ENCODE results near the gene KLK15.

The KLK15 gene, protein sequence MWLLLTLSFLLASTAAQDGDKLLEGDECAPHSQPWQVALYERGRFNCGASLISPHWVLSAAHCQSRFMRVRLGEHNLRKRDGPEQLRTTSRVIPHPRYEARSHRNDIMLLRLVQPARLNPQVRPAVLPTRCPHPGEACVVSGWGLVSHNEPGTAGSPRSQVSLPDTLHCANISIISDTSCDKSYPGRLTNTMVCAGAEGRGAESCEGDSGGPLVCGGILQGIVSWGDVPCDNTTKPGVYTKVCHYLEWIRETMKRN

GRCh38 chr19:50833117-50833801 is at the start of gene KLK15:
Gene KLK15, minus strand, starts transcription at chr19:50833574. Its CDS starts 2,082 bp downstream, at chr19:50831492.
- DNase-seq = no peak

- DNase-seq = no peak
These were observed 48.8 kb upstream of the KLK15 start for GRCh38 chr19:50882188-50882587.

DNA sequence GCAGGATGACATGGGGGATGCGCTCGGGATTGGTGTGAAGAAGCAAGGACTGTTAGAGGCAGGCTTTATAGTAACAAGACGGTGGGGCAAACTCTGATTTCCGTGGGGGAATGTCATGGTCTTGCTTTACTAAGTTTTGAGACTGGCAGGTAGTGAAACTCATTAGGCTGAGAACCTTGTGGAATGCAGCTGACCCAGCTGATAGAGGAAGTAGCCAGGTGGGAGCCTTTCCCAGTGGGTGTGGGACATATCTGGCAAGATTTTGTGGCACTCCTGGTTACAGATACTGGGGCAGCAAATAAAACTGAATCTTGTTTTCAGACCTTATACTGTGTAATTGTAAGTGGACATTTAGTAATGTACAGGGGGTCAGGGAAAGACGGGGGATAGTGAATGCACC is 46.9 kb upstream of the KLK15 start:
- DNase-seq = no peak

DNA sequence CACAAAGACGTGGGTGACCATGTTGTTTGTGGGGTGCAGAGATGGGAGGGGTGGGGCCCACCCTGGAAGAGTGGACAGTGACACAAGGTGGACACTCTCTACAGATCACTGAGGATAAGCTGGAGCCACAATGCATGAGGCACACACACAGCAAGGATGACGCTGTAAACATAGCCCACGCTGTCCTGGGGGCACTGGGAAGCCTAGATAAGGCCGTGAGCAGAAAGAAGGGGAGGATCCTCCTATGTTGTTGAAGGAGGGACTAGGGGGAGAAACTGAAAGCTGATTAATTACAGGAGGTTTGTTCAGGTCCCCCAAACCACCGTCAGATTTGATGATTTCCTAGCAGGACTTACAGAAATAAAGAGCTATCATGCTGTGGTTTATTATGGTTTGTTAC is 45.5 kb upstream of the KLK15 start:
- DNase-seq = no peak

- DNase-seq = no peak
These were observed 44.0 kb upstream of the KLK15 start for GRCh38 chr19:50877338-50877737.

DNA sequence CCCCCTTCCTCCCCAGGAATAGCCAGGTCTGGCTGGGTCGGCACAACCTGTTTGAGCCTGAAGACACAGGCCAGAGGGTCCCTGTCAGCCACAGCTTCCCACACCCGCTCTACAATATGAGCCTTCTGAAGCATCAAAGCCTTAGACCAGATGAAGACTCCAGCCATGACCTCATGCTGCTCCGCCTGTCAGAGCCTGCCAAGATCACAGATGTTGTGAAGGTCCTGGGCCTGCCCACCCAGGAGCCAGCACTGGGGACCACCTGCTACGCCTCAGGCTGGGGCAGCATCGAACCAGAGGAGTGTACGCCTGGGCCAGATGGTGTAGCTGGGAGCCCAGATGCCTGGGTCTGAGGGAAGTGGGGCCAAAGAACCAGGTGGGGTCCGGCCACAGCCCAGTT is 43.1 kb upstream of the KLK15 start:
- no peak for DNase-seq

- DNase-seq = no peak
These were observed 42.5 kb upstream of the KLK15 start for GRCh38 chr19:50875795-50876422.

DNA sequence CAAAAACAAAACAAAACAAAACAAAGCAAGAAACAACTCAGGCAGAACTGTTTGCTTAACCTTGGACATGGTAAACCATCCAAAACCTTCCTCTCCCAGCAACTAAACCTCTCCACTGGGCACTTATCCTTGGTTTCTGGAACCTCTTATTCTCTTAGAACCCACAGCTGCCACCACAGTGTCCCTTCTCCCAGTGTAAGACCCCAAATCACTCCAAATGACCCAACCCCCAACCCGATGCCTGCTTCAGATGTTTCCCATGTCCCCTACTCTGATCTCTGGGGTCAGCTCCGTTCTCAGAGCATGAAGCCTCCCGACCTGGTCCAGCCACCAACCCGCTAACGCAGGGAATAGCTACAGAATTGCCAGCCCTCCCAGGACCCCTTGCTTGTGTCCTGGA is 40.8 kb upstream of the KLK15 start:
- DNase-seq = no peak

GRCh38 chr19:50873056-50873455 is 39.7 kb upstream of the KLK15 start, which contains the start of gene KLK2:
Gene KLK2, plus strand, starts transcription at chr19:50873439. Its CDS starts 35 bp downstream, at chr19:50873474.
- DNase-seq = no peak

DNA sequence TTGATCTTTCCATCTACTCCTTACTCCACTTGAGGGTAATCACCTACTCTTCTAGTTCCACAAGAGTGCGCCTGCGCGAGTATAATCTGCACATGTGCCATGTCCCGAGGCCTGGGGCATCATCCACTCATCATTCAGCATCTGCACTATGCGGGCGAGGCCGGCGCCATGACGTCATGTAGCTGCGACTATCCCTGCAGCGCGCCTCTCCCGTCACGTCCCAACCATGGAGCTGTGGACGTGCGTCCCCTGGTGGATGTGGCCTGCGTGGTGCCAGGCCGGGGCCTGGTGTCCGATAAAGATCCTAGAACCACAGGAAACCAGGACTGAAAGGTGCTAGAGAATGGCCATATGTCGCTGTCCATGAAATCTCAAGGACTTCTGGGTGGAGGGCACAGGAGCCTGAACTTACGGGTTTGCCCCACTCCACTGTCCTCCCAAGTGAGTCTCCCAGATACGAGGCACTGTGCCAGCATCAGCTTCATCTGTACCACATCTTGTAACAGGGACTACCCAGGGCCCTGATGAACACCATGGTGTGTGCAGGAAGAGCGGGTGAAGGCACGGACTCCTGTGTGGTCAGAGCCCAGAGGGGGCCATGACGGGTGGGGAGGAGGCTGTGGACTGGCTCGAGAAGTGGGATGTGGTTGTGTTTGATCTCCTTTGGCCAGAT is 37.2 kb upstream of the KLK15 start:
- DNase-seq = peak; percentile 64

GRCh38 chr19:50869479-50869878 is 36.1 kb upstream of the KLK15 start:
- DNase-seq = no peak

DNA sequence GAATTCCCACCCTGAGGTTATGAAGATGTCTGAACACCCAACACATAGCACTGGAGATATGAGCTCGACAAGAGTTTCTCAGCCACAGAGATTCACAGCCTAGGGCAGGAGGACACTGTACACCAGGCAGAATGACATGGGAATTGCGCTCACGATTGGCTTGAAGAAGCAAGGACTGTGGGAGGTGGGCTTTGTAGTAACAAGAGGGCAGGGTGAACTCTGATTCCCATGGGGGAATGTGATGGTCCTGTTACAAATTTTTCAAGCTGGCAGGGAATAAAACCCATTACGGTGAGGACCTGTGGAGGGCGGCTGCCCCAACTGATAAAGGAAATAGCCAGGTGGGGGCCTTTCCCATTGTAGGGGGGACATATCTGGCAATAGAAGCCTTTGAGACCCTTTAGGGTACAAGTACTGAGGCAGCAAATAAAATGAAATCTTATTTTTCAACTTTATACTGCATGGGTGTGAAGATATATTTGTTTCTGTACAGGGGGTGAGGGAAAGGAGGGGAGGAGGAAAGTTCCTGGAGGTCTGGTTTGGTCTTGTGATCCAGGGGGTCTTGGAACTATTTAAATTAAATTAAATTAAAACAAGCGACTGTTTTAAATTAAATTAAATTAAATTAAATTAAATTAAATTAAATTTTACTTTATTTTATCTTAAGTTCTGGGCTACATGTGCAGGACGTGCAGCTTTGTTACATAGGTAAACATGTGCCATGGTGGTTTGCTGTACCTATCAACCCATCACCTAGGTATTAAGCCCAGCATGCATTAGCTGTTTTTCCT is 28.3 kb upstream of the KLK15 start:
- no peak for DNase-seq

DNA sequence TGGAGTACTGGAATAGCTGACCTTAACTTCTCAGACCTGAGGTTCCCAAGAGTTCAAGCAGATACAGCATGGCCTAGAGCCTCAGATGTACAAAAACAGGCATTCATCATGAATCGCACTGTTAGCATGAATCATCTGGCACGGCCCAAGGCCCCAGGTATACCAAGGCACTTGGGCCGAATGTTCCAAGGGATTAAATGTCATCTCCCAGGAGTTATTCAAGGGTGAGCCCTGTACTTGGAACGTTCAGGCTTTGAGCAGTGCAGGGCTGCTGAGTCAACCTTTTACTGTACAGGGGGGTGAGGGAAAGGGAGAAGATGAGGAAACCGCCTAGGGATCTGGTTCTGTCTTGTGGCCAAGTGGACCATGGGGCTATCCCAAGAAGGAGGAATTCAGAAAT is 27.6 kb upstream of the KLK15 start:
- DNase-seq = no peak

GRCh38 chr19:50859849-50860248 is 26.5 kb upstream of the KLK15 start:
- DNase-seq = no peak

DNA sequence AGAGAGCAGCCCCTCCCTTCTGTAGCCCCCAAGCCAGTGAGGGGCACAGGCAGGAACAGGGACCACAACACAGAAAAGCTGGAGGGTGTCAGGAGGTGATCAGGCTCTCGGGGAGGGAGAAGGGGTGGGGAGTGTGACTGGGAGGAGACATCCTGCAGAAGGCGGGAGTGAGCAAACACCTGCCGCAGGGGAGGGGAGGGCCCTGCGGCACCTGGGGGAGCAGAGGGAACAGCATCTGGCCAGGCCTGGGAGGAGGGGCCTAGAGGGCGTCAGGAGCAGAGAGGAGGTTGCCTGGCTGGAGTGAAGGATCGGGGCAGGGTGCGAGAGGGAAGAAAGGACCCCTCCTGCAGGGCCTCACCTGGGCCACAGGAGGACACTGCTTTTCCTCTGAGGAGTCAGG is 25.5 kb upstream of the KLK15 start:
- DNase-seq = no peak

GRCh38 chr19:50857366-50857765 is 24.0 kb upstream of the KLK15 start:
- DNase-seq = no peak

DNA sequence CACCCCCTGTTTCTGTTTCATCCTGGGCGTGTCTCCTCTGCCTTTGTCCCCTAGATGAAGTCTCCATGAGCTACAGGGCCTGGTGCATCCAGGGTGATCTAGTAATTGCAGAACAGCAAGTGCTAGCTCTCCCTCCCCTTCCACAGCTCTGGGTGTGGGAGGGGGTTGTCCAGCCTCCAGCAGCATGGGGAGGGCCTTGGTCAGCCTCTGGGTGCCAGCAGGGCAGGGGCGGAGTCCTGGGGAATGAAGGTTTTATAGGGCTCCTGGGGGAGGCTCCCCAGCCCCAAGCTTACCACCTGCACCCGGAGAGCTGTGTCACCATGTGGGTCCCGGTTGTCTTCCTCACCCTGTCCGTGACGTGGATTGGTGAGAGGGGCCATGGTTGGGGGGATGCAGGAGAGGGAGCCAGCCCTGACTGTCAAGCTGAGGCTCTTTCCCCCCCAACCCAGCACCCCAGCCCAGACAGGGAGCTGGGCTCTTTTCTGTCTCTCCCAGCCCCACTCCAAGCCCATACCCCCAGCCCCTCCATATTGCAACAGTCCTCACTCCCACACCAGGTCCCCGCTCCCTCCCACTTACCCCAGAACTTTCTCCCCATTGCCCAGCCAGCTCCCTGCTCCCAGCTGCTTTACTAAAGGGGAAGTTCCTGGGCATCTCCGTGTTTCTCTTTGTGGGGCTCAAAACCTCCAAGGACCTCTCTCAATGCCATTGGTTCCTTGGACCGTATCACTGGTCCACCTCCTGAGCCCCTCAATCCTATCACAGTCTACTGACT is 21.4 kb upstream of the KLK15 start, which contains the start of gene KLK3:
TSS of gene KLK3 (plus strand) at position 280 of the 775 bp plus-strand sequence. CDS start at position 321, 41 bp downstream.
- no peak for DNase-seq

- no peak for DNase-seq
These were observed 18.2 kb upstream of the KLK15 start for GRCh38 chr19:50851620-50852019.

GRCh38 chr19:50850738-50851137 is 17.4 kb upstream of the KLK15 start:
- DNase-seq = no peak

- no peak for DNase-seq
These were observed 11.0 kb upstream of the KLK15 start for GRCh38 chr19:50844296-50844935.

GRCh38 chr19:50843701-50844221 is 10.4 kb upstream of the KLK15 start:
- DNase-seq = no peak

All from activated CD4-positive, alpha-beta T cell treated with anti-CD3 and anti-CD28 coated beads for 48 hours (primary cell).